GM20431 (cell line): ENCODE results near the gene ERVFRD-1.

Source experiments
- in situ Hi-C: fragments of 300-500 bp; cut with MseI, MboI; formaldehyde crosslinking; loops from one replicate; pipeline ENCODE4 v1.15.0; 2020; ENCODE audit warnings: low sequenced_read_pairs; ENCODE audit not compliant: unreplicated experiment

Gene ERVFRD-1

DNA sequence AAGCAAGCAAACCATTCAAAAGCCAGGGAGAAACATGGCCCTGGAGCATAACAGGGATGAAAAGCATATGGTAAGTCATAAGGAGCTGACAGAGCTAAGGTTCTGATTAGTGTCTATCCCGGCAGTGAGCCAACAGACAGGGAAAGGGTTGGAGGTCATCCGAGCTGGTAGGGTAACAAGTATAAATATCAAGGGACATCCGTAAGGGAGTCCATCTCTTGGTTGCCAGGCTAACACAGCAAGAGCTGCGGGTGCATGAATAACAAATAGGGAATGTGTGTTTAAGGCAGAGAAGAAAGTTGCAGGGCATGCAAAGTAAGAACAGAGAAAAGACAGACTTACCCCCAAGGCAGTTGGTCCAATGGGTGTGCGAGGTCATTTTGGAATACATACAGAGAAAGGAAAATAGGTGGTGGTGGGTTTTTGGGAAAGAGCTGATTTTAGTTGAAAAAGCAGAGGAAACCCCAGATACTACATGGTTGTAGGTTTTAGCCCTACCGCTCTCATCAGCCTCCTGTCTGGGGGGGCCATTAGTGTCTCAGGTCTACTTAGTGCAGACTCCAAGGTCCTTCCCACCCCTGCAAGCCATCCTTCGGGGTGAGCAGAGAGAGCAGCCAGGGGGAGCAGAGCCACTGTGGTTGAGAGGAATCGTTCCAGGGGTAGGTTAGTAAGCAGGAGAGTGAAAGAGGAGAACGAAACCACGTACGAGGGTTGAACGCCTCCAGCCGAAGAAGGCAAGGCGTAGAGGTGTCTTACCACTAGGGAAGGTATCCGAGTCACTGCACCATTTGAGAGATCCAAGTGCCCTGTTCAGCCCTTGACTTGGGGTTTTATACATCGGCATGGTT, at the start of gene ERVFRD-1:
TSS of gene ERVFRD-1 (minus strand) at position 805 of the 848 bp plus-strand sequence. CDS start 6,415 bp downstream, outside the sequence.
- in situ Hi-C loops = no loop called here

DNA sequence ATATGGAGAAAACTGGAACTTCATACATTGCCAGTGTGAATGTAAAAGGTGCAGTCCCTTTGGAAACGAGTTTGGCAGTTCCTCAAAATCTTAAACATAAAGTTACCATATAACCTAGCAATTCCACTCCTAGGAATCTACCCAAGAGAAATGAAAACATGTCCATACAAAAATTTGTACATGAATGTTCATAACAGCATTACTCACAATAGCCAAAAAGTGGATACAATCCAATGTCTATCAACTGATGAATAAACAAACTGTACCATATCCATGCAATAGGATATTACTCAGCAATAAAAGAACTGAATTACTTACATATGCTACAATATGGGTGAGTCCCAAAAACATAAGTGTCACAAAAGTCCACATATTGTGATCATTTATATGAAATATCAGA, 48.7 kb upstream of the ERVFRD-1 start:
- in situ Hi-C loops = no loop called here

DNA sequence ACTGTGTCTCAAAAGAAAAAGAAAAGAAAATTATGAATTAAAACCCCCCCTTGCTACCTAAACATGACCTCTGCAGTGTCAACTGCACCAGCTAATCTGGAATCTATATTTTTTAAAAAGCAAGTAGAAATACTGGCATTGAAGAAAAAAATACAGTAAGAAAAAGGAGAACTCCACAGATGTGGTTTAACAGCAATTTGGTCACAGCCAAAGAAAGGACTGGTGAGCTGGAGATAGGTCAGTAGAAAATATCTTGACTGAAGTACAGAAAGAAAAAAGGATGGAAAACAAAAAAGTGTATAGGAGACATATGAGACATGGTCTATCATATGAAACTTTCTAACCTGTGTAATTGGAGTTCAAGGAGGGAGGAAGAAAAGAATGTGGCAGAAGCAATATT, 44.1 kb upstream of the ERVFRD-1 start:
- in situ Hi-C loops = no loop called here

GRCh38 chr6:11153447-11153846, 41.9 kb upstream of the ERVFRD-1 start:
- in situ Hi-C loops = no loop called here

DNA sequence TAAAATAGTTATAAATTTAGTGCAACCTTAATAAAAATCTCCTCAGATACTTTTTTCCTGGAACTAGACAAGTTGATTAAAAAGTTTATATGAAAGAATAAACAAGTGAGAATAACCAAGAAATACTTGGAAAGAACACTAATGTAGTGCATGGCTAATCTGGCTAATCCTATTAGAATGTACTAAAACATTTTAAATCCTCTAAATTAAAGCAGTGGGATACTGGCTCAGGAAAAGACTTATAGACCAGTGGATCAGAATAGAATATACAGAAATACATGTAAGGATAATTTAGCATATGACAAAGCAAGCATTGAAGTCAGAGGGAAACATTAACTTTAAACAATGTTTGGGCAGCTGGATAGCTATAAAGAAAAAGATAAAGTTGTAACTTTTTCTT, 41.1 kb upstream of the ERVFRD-1 start:
- in situ Hi-C loops = no loop called here

DNA sequence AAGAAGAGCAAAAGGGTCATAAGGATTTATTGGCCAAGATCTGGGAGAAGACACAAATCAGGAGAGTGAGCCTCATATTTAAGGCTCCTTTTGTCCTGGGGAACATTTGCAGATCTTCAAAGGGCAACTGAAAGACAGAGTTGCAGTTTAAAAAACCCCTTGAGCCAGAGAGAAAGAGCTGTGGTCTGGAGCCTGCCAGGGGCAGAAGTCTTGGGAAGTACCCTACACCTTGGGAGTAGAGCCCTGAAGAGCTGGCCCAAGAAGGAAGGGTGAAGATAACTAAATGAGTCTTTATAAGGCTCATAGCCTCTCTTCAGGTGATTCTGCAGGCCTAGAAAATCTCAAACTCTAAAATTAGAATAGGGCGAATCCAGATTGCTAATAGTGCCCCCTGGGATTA, 40.0 kb upstream of the ERVFRD-1 start:
- in situ Hi-C loops = no loop called here

DNA sequence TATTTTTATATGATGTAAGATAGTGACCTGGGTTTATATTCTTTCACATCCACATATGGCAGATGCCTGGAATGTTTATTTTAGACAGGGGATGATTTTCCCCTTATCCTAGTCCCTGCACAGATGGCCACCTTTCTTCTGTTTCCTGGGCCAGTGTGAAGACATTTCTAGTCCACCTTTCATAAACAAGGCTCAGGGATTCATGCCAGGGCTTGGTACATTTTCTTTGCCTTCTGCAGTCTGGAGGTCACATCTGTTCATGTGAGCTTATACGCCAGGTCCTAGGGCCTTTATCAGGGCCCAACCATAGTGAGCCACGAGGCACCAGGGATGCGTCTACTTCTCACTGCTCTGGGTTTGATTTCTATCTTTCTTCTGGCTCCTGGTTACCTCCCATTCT, 38.0 kb upstream of the ERVFRD-1 start:
- in situ Hi-C loops = loop anchor here (10.0 kb wide), 1 partner anchor 345 kb away; no protein-coding TSS in a partner anchor

DNA sequence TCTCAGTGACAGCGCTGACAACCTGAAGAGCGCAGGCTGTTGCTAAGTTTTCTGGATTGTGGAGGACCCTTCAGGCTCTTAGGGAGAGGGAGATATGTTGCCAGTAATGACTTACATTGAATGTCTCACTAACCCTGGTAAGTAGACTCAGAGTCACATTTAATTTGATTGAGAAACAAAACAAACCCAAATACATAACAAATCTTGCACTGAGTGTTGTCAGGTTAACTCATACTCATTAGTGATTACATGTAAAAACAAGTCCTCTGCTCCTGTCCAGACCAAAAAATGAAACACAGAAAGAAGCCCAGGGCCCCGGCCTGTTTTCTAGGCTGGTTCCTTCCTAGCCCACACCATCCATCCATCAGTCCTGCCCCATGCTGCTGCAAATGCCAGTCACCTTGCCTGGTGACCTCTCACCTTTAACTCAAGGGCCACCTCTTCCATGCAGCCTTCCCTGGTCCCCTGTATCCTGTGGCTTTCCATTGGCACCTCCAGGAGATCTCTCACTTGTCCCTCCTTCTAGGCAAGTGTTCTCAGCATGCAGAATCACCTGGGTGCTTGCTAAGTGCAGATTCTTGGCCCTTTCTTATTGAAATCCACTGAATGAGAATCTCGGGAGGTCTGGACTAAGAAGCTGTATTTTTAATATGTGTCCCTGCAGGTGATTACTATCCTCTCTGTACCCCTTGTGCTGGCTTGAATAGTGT, 34.7 kb upstream of the ERVFRD-1 start:
- in situ Hi-C loops = loop anchor here (10.0 kb wide), 1 partner anchor 349 kb away; no protein-coding TSS in a partner anchor

DNA sequence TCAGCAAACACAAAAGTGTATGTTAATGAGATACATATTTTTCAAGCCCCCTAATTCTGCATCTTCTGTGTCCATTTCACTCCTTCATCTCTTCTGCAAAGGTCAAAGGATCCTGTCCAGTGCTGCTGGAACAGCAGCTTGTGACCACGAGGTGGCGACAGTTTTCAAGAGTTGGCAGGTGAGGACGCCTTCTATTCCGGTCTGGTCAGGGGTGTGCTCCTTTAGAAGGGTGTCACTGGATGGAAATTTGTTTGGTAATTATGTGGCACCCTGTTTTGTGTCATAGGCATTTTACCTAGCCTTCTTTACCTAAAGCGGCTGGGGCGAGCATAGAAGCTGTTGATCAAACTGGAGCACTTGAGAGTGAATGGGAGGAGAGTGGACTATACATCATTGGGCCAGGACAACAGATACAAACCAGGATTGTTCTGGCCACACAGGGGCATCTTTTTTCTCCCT, 32.9 kb upstream of the ERVFRD-1 start:
- in situ Hi-C loops = loop anchor here (10.0 kb wide), 1 partner anchor 350 kb away; no protein-coding TSS in a partner anchor

DNA sequence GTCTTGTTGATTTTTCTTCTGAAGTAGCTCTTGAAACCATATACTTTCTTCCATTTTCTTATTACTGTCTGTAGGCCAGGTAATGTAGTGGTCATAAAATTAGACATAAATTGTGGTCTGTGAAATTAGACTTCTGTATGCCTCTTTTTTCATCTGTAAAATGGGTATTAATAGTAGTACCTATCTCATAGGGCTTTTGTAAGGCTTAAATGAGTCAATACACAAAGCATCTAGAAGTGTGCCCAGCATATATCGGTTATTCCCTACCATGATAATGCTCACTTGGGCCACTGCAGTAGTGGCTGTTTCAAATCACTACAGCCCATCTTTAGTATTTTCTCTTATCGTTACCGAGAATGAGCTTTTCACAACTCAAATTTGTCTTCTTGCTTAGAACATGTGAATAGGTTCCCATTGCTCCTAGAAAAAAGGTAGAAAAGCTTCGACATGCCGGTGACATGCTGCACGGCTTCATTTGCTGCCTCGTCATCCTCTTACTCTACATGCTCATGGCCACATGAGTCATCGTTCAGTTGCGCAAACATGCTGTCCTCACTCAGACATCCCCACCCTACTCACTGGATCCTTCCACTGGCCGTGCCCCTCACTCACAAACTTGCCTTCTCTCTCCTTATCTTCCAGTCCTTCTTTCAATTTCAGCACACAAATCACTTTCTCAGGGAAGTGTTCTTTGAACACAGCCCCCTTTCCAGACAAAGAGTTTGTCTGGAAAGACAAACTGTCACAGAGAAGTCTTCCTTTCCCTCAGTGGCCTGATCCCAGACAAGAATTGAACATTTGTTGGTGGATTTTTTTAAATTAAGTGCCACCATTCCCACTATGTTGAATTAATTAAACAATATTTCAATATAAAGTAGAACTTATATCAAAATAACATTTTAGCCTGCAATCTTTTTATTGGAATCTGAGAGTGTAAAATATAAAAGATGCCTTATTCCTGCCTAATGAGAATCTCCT, 32.2 kb upstream of the ERVFRD-1 start:
- in situ Hi-C loops = loop anchor here (10.0 kb wide), 1 partner anchor 351 kb away; no protein-coding TSS in a partner anchor

- in situ Hi-C loops = loop anchor here (10.0 kb wide), 1 partner anchor 352 kb away; no protein-coding TSS in a partner anchor
Measured at GRCh38 chr6:11142296-11143027, 30.9 kb upstream of the ERVFRD-1 start.

GRCh38 chr6:11141295-11141694, 29.8 kb upstream of the ERVFRD-1 start:
- in situ Hi-C loops = loop anchor here (10.0 kb wide), 1 partner anchor 354 kb away; no protein-coding TSS in a partner anchor

- in situ Hi-C loops = loop anchor here (10.0 kb wide), 1 partner anchor 355 kb away; no protein-coding TSS in a partner anchor
Measured at GRCh38 chr6:11140056-11140455, 28.5 kb upstream of the ERVFRD-1 start.

DNA sequence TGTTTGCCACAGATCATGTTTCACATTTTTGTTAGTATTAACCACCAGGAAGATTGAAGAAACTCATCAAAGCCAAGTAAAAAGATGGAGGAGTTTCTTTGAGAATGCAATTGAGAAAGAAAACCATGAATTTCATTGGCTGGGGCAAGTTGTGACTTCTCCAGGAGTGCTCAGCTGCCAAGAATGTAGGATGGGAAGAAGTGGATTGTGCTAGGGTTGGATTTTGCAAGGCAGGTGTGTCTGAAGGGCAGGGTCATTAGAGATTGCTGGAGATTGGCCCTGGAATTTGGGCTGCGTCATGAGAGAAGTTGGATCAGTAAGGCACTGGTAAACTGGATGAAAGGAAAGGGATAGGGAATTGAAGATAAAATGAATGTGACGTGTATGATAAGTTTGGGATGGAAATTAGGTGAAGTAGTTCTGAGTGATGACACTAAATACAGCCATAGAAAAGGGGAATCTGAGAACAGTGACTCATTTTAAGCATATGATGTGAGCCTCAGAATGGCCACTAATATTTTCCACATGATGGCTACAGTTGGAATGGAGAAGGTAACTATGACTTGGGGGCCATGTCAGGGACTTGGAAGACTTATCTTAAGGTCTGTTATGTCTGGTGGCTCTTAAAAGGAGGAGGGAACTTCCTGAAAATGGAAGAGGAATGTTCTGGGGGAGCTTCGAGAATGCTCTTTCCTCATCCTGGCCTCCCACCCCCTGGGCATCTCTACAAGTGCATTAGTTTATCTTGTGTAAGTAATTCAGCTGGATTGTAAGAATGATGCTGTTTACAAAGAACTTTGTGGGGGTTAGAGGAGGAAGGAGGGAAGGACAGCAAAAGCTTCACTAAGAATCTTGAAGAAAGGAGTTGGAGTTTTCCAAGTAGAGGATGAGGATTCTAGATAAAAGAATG, 27.8 kb upstream of the ERVFRD-1 start:
- in situ Hi-C loops = no loop called here

- in situ Hi-C loops = no loop called here
Measured at GRCh38 chr6:11136809-11137208, 25.3 kb upstream of the ERVFRD-1 start.

DNA sequence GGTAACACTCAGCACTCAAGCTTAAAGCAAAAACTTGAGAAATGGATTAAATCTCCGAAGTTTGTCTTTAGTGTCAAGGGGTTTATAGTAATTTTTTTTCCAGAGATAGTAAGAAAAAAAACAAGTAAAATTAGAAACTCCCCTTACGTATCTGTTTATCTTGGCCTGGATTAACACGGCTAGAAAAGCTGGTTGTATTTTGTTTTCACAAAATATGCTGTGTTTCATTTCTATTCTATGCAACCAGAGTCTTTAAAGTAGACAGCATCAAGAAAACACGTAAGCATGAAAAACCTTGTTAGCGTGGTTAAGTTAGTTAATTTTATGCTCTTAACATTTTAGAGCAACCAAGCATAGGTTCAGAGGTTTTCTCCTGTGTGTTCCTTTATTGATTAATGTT, 21.8 kb upstream of the ERVFRD-1 start:
- in situ Hi-C loops = no loop called here

DNA sequence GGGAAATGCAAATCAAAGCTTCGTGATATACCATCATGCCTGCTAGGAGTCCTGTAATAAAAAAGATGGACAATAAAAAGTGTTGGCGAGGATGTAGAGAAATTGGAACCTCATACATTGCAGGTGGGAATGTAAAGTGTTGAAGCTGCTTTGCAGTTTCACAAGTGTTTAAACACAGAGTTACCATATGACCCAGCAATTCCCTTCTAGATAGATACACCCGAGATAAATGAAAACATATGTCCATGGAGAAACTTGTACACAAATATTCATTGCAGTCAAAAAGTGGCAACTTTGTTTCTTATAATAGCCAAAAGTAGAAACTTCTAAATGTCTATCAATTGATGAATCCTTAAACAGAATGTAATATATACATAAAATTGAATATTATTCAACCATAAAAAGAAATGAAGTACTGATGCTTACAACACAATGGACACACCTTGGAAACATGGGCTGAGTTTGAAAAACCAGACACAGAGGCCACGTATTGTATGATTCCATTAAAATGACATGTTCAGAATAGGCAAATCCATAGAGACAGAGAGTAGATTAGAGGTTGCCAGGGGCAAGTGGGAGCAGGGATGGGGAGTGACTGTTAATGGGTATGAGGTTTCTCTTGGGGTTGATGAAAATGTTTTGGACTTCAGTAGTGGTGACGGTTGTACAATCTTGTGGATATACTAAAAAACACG, 20.8 kb upstream of the ERVFRD-1 start:
- in situ Hi-C loops = no loop called here
